GM12872 (cell line): ENCODE data around the gene CCN5.

Experiments used
- CTCF ChIP-seq: IDR thresholded peaks from 3 replicates; pipeline ENCODE4 v1.5.1; 2011; ENCODE audit warnings: low read depth, mild to moderate bottlenecking, low read length, moderate library complexity; ENCODE audit not compliant: insufficient read depth

CCN5 gene

DNA sequence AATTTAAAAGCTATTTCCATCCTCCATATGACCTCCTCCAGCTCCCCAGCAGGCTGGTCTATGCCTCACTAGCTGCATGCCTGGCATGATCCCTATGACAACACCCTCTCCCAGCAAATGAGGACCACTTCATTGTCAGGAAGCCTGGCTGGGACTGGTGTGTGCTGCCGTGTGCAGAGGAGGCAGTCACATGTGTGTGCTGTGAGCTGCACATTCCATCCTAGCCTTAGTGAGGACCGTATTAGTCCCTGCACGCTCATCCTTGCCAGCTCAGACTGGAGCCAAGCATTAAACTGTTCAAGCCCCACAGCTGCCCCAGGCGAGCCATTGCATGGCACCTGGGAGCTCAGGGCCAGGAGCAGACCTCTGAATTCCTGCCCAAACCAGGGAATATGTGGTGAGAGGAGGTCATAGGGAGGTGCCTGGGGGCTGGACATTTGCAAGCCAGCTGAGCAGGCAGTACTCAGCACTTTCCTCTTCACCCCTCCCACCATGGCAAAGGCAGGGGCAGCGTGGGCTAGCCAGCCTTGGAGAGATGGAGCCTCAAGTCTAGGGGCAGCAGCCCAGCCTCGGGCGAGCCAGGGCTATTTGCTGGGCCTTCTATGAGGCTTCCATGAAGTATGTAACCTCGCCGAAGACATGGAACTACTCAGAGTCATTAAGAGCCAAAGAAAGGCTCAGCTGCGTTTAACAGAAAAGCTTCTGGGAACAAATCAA, 8.7 kb upstream of the CCN5 start:
- TF ChIP-seq CTCF, result no peak

DNA sequence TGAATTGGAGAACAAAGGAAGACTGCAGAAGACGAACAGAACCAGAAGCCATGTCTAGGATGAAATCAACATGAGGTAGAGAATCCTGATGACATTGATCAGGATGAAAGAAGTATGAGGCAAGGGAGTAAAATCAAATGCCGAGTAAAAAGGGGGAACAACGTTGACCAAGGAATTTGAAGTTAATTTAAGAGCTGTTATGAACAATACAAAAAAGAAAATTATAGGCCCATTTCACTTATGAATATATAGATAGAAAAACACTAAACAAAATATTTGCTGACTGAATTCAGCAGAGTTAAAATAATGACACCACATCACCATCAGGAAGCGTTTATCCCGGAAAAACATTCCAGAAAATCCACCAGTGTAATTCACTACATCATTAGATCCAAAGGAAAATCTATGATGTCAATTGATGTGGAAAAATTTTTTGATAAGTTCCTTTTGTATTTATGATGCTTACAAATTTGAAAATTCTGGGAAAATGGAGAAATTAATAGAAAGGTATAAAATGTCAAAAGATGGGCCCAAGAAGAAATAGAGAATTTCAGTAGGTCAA, 8.1 kb upstream of the CCN5 start:
- no peak for TF ChIP-seq CTCF

GRCh38 chr20:44709380-44709779, 5.8 kb upstream of the CCN5 start:
- TF ChIP-seq CTCF, result no peak

GRCh38 chr20:44709797-44710196, 5.4 kb upstream of the CCN5 start:
- no peak for TF ChIP-seq CTCF

GRCh38 chr20:44711237-44711636, 3.9 kb upstream of the CCN5 start:
- TF ChIP-seq CTCF, result no peak

DNA sequence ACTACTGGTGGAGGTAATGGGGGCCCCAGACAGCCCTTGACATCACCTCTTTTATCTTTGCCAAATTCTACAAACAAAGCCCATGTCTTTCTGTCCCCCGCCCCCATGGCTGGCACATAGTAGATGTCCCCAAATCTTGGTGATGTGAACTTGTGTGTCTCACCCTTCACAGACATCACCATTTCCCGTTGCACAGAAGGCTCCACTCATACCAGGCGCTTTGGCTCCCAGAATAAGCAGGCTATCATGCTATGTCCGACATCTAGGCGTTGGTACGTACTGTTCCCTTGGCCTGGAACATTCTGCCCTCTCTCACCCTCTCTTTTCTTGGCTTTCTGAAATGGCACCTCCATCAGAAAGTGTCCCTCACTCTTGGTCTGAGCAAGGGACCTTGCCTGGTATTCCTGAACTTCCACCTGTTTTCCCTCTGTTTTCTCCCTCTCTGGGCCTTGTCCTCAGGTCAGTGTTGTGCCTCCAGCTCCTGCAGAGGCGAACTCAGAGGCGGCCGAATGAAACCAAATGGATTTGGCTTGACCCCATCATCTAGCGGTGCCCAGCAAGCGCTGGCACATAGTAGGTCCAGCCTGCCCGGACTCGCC, 968 bp upstream of the CCN5 start:
- TF ChIP-seq CTCF, result no peak

GRCh38 chr20:44715499-44716308, 535 bp downstream of the CCN5 start:
- TF ChIP-seq CTCF, result no peak
